HepG2 (cell line): ENCODE measurements around the gene LDLRAP1. TPM values are rescaled to one million over a fixed set of nuclear protein-coding genes. Genes with fewer than 3 reads are reported as not detected.

Experiments
- ETV6 ChIP-seq: sonication (generic); formaldehyde crosslinking; conservative IDR thresholded peaks from 2 replicates; pipeline ENCODE4 v1.4.0; 2020; ENCODE audit warnings: missing genetic modification reagents
- FOSL1 ChIP-seq: sonication (generic); formaldehyde crosslinking; IDR thresholded peaks from 2 replicates; pipeline ENCODE4 v1.9.0; 2021; ENCODE audit warnings: missing genetic modification reagents, borderline replicate concordance
- JUN ChIP-seq: sonication (generic); formaldehyde crosslinking; IDR thresholded peaks from 2 replicates; pipeline ENCODE4 v1.4.0; 2020; ENCODE audit warnings: mild to moderate bottlenecking, missing genetic modification reagents
- MLLT10 ChIP-seq: sonication (generic); formaldehyde crosslinking; IDR thresholded peaks from 2 replicates; pipeline ENCODE4 v1.4.0; 2020; ENCODE audit warnings: missing genetic modification reagents
- POGZ ChIP-seq: sonication (generic); formaldehyde crosslinking; IDR thresholded peaks from 2 replicates; pipeline ENCODE4 v1.4.0; 2020; ENCODE audit warnings: mild to moderate bottlenecking, missing genetic modification reagents
- POLR2AphosphoS5 ChIP-seq: IDR thresholded peaks from 2 replicates; pipeline ENCODE4 v1.6.1; 2012; ENCODE audit warnings: low read depth, low read length
- SCMH1 ChIP-seq: sonication (generic); formaldehyde crosslinking; IDR thresholded peaks from 2 replicates; pipeline ENCODE4 v1.9.0; 2021; ENCODE audit warnings: missing genetic modification reagents, mild to moderate bottlenecking, borderline replicate concordance
- SMAD1 ChIP-seq: sonication (generic); formaldehyde crosslinking; IDR thresholded peaks from 2 replicates; pipeline ENCODE4 v1.4.0; 2020; ENCODE audit warnings: missing genetic modification reagents, low read depth, mild to moderate bottlenecking, borderline replicate concordance
- SOX13 ChIP-seq, 3 experiments: fragments of 450-650 bp in 1 of 3; sonication (generic) in 1 of 3; formaldehyde crosslinking in 1 of 3; IDR thresholded peaks in 2 of 3; conservative IDR thresholded peaks in 1 of 3; 2 replicates each; pipeline versions ENCODE4 v1.5.0 to v1.6.1; 2016 to 2020; ENCODE audit warnings: antibody characterized with exemption in 1 of 3, mild to moderate bottlenecking in 1 of 3, missing compliant biosample characterization in 1 of 3, missing genetic modification reagents in 1 of 3, moderate library complexity in 1 of 3
- SP1 ChIP-seq, 2 experiments: fragments of 450-650 bp in 1 of 2; sonication (generic) in 1 of 2; formaldehyde crosslinking in 1 of 2; IDR thresholded peaks; 2 replicates each; pipeline versions ENCODE4 v1.4.0 to v1.6.1; 2016 to 2020; ENCODE audit warnings: missing genetic modification reagents in 1 of 2
- TBL1XR1 ChIP-seq: fragments of 150-350 bp; IDR thresholded peaks from 2 replicates; pipeline ENCODE4 v1.6.1; 2014; ENCODE audit warnings: borderline replicate concordance, low read length; ENCODE audit not compliant: partially characterized antibody
- ZNF296 ChIP-seq: sonication (generic); formaldehyde crosslinking; conservative IDR thresholded peaks from 2 replicates; pipeline ENCODE4 v1.5.0; 2020; ENCODE audit warnings: mild to moderate bottlenecking, missing genetic modification reagents
- ZNF441 ChIP-seq: sonication (generic); formaldehyde crosslinking; IDR thresholded peaks from 2 replicates; pipeline ENCODE4 v1.7.0; 2021; ENCODE audit warnings: missing genetic modification reagents, borderline replicate concordance
- ZNF746 ChIP-seq: sonication (generic); formaldehyde crosslinking; IDR thresholded peaks from 2 replicates; pipeline ENCODE4 v1.8.0; 2022; ENCODE audit warnings: mild to moderate bottlenecking, missing genetic modification reagents
- polyA plus RNA-seq, 8 experiments: library from polyadenylated mRNA; depleted of rRNA in 3 of 8; stranded (reverse) in 7 of 8; unstranded in 1 of 8; fragments of >200 nt; fragmentation: Illumina TruSeq in 4 of 8; extraction: Trizol in 4 of 8; gene quantifications; 2 replicates each; pipeline versions ENCODE4 v1.2.1 to v1.2.3, GENCODE V29; 2011 to 2016; ENCODE audit warnings: low read depth in 4 of 8, missing spikeins in 1 of 8, mixed read lengths in 1 of 8; ENCODE audit not compliant: insufficient read depth in 1 of 8
- total RNA-seq, 5 experiments: library from RNA; depleted of rRNA; stranded (reverse); fragments of >200 nt; fragmentation: Illumina TruSeq; extraction: Trizol; gene quantifications; 2 replicates each; pipeline ENCODE4 v1.2.3, GENCODE V29; 2016; ENCODE audit warnings: low read depth in 1 of 5
- TF ChIP-seq, protein P1 (sequence below): sonication (generic); formaldehyde crosslinking; conservative IDR thresholded peaks from 2 replicates; pipeline ENCODE4 v1.4.0; 2020; ENCODE audit warnings: missing genetic modification reagents
- TF ChIP-seq, protein P2 (sequence below): sonication (generic); formaldehyde crosslinking; conservative IDR thresholded peaks from 2 replicates; pipeline ENCODE4 v1.4.0; 2020; ENCODE audit warnings: mild to moderate bottlenecking, missing genetic modification reagents, moderate library complexity
- TF ChIP-seq, protein P3 (sequence below): sonication (generic); formaldehyde crosslinking; IDR thresholded peaks from 2 replicates; pipeline ENCODE4 v1.4.0; 2020; ENCODE audit warnings: mild to moderate bottlenecking, low read depth, missing genetic modification reagents
- TF ChIP-seq, protein P4 (sequence below): sonication (generic); formaldehyde crosslinking; IDR thresholded peaks from 2 replicates; pipeline ENCODE4 v1.8.1; 2023; ENCODE audit warnings: mild to moderate bottlenecking, moderate library complexity, missing genetic modification reagents
- TF ChIP-seq, protein P5 (sequence below): sonication (generic); formaldehyde crosslinking; IDR thresholded peaks from 2 replicates; pipeline ENCODE4 v1.5.0; 2020; ENCODE audit warnings: mild to moderate bottlenecking, missing genetic modification reagents, borderline replicate concordance

LDLRAP1 gene
- total and polyA plus RNA-seq, 2 of the 13 experiments (the other 11 are each of a cell fraction or from before 2014, with no cell fraction given): 7.2 to 12.1 TPM

DNA sequence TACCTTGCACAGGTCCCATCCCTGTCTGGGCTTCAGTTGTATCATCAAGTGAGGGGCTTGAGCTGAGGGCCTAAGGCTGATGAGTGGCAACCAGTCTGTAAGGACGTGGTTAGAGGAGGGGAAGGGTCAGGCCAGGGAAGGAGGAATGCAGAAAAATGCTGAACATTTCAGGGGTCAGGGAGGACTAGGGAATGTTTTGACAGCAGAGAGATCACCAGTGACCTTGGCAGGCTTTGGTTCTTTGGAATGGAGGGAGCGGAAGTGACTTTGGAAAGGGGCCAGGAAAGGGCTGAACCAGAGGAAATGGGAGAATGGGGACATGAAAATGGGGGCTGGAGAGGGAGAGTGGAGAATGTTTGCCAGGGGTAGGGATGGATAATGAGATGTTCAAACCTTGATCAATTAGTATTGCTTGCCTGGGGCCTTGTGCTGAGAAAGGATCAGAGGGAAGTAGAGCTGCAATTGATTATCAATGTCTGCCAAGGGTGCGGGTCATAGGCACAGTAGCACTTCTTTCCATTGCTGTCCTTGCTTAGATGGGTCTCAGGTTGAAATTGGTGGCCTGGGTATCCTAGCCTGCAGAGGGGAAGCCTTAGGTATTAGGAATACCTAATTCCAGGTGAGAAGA, 7.4 kb downstream of the LDLRAP1 start (continued):
- TF ChIP-seq FOSL1 (CRISPR knock-in tag) (no peak), ETV6 (CRISPR knock-in tag) (no peak), ZNF296 (CRISPR knock-in tag) (no peak), SMAD1 (no peak), ZNF441 (CRISPR knock-in tag) (no peak), POLR2AphosphoS5 (no peak), SP1 (IDR thresholded peaks at IDR 0.05) (no peak), SP1 (CRISPR knock-in tag; IDR thresholded peaks at IDR 0.05) (no peak), TBL1XR1 (peak; percentile 14), JUN (CRISPR knock-in tag) (no peak), MLLT10 (CRISPR knock-in tag) (no peak), POGZ (CRISPR knock-in tag) (peak; percentile 40; the same call in 1 of the 2 replicates), SOX13 (IDR thresholded peaks at IDR 0.05) (no peak), SOX13 (CRISPR knock-in tag; conservative IDR thresholded peaks at IDR 0.05 in 1 of 2, IDR thresholded peaks at IDR 0.05 in 1 of 2) (peak in 1 of 2 experiments; percentile 37; a peak in 1 of 4 replicates), ZNF746 (CRISPR knock-in tag) (no peak), SCMH1 (no peak)
- TF ChIP-seq, protein P1, sequence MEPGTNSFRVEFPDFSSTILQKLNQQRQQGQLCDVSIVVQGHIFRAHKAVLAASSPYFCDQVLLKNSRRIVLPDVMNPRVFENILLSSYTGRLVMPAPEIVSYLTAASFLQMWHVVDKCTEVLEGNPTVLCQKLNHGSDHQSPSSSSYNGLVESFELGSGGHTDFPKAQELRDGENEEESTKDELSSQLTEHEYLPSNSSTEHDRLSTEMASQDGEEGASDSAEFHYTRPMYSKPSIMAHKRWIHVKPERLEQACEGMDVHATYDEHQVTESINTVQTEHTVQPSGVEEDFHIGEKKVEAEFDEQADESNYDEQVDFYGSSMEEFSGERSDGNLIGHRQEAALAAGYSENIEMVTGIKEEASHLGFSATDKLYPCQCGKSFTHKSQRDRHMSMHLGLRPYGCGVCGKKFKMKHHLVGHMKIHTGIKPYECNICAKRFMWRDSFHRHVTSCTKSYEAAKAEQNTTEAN (CRISPR knock-in tag): no peak
- TF ChIP-seq, protein P2, sequence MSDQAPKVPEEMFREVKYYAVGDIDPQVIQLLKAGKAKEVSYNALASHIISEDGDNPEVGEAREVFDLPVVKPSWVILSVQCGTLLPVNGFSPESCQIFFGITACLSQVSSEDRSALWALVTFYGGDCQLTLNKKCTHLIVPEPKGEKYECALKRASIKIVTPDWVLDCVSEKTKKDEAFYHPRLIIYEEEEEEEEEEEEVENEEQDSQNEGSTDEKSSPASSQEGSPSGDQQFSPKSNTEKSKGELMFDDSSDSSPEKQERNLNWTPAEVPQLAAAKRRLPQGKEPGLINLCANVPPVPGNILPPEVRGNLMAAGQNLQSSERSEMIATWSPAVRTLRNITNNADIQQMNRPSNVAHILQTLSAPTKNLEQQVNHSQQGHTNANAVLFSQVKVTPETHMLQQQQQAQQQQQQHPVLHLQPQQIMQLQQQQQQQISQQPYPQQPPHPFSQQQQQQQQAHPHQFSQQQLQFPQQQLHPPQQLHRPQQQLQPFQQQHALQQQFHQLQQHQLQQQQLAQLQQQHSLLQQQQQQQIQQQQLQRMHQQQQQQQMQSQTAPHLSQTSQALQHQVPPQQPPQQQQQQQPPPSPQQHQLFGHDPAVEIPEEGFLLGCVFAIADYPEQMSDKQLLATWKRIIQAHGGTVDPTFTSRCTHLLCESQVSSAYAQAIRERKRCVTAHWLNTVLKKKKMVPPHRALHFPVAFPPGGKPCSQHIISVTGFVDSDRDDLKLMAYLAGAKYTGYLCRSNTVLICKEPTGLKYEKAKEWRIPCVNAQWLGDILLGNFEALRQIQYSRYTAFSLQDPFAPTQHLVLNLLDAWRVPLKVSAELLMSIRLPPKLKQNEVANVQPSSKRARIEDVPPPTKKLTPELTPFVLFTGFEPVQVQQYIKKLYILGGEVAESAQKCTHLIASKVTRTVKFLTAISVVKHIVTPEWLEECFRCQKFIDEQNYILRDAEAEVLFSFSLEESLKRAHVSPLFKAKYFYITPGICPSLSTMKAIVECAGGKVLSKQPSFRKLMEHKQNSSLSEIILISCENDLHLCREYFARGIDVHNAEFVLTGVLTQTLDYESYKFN (CRISPR knock-in tag): peak; percentile 82
- TF ChIP-seq, protein P3, sequence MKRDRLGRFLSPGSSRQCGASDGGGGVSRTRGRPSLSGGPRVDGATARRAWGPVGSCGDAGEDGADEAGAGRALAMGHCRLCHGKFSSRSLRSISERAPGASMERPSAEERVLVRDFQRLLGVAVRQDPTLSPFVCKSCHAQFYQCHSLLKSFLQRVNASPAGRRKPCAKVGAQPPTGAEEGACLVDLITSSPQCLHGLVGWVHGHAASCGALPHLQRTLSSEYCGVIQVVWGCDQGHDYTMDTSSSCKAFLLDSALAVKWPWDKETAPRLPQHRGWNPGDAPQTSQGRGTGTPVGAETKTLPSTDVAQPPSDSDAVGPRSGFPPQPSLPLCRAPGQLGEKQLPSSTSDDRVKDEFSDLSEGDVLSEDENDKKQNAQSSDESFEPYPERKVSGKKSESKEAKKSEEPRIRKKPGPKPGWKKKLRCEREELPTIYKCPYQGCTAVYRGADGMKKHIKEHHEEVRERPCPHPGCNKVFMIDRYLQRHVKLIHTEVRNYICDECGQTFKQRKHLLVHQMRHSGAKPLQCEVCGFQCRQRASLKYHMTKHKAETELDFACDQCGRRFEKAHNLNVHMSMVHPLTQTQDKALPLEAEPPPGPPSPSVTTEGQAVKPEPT (CRISPR knock-in tag): no peak
- TF ChIP-seq, protein P4, sequence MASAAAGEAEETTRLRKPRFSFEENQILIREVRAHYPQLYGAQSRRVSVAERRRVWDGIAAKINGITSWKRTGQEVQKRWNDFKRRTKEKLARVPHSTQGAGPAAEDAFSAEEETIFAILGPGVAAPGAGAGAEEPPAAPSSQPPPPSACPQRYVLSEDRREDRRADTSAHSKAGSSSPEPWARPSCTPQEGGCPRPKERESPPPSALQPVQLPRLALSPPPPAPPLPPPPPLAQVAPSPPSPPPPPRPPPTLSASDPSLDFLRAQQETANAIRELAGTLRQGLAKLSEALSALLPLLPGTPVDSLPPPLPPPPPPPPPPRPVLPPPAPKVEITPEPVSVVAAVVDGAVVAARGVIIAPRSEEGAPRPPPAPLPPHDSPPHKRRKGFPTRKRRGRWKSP (CRISPR knock-in tag): no peak
- TF ChIP-seq, protein P5, sequence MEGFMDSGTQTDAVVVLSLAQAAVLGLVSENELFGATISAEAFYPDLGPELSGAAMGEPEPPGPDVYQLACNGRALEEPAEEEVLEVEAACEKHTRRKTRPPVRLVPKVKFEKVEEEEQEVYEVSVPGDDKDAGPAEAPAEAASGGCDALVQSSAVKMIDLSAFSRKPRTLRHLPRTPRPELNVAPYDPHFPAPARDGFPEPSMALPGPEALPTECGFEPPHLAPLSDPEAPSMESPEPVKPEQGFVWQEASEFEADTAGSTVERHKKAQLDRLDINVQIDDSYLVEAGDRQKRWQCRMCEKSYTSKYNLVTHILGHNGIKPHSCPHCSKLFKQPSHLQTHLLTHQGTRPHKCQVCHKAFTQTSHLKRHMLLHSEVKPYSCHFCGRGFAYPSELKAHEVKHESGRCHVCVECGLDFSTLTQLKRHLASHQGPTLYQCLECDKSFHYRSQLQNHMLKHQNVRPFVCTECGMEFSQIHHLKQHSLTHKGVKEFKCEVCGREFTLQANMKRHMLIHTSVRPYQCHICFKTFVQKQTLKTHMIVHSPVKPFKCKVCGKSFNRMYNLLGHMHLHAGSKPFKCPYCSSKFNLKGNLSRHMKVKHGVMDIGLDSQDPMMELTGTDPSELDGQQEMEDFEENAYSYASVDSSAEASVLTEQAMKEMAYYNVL (CRISPR knock-in tag): peak; percentile 91; the same call in 1 of the 2 replicates
